GM21515 (cell line): Measurements from ENCODE around the gene SEZ6L.

Experiments used
- ATAC-seq: cut with Tn5 transposase; IDR thresholded peaks from one replicate; pipeline ENCODE4 v1.9.1; 2021; ENCODE audit not compliant: unreplicated experiment

The SEZ6L gene

DNA sequence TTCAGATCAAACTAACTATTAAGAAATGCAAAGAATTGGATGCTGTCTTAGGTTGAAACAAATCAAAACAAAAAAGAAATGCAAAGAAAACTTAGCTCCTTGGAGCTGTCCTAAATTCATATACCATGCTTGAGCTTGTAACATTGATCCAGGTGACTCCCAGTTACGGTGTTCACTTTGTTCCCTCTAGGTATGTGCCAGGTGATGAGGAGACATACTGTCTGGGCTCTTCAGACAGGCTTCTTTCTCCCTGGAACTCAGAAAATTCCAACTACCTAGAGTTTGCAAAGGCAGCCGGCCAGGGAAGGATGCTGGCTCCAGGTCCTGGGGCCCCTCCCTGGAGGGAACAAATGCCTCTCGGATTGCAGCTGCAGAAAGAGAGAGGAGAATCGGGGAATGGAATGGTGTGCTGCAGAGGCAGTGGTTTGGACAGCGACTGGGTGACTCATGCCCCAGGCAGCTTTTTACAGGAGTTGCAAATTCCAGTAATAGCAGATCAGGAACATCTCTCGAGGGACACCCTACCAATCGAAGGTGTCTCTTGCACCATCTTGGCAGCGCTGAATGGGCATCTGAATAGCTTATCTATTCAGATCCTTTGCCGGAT is 247.5 kb downstream of the SEZ6L start:
- no peak for ATAC-seq

- ATAC-seq: no peak
Measured at GRCh38 chr22:26417406-26417805, 248.1 kb downstream of the SEZ6L start.

DNA sequence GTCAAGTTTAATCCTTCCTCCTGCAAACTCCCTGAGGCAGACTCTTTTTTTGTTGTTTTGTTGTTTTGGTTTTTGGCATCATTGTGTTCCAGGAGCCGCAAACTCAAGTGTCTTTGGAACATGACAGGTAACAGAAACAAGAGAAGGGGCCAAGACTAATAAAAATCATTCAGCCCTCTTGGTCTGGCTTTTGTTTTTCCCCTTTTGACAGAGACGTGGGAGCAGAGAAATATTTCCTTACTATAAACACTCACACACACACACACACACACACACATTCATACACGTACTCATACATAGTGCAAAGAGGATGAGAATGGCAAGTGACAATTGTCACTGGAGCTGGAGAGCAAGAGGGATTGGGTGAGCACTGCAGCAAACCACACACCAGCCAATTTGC is 249.4 kb downstream of the SEZ6L start:
- ATAC-seq: no peak

DNA sequence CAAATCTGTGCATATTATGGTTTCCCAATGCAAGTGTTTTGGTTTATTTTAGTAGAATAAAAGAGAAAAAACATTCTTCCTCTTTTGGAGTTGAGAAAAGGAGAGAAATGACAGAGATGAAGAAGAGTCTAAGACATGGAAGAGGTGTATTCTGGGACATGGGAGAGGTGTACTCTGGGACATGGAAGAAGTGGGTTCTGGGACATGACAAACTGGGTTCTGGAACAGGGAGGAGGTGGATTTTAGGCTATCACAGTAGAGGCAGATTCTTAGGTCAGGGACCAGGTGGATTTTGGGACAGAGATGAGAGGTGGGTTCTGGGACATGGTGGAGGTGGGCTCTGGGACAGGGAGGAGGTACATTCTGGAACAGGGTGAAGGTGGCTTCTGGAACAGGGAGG is 257.7 kb downstream of the SEZ6L start:
- no peak for ATAC-seq

DNA sequence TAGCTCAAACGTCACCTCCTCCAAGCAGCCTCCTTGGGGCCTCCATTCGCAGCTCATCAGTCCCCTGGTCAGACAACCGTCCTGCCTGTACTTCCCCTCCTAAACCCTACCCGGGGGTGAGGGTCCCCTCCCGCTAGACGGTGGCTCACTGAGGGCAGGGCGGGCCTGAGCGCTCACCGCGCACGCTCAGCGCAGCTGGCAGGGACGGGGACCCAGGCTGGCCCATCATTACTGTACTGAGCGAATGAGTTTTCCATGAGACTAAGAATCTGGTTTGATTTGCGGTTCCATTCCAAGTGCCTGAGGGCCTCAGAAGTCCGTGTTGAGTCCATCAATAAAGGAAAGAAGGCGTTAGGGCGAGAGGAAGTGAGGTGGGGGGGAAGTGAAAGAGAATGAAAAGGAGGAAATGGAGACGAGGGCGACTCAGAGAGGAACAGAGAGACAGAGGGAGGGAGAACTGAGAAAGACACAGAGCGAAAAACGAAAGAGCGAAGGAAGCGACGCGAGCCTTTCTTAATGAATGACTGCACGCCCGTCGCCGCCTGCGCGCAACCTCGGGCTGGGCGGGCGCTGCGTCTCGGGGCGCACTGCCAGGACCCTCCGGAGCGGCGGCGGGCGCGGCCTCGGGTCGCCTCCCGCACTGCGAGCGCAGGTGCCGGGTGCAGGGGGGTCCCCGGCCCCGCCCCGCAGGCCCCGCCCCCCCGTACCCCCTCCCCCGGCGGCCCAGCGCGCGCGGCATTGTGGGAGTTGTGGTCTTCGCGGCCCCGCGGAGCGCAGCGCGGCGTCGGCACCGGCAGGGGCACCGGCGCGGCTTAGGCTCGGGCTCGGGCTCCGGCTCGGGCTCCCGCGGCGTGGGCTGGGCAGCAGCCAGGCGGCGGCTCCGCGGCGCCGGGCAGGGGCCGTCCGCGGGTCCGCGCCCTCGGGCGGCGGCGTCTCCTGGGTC is 259.5 kb downstream of the SEZ6L start, which contains the start of gene ASPHD2:
TSS of gene ASPHD2 (plus strand) at position 746 of the 943 bp plus-strand sequence. CDS start 4,356 bp downstream, outside the sequence.
- peak; percentile 63 for ATAC-seq

DNA sequence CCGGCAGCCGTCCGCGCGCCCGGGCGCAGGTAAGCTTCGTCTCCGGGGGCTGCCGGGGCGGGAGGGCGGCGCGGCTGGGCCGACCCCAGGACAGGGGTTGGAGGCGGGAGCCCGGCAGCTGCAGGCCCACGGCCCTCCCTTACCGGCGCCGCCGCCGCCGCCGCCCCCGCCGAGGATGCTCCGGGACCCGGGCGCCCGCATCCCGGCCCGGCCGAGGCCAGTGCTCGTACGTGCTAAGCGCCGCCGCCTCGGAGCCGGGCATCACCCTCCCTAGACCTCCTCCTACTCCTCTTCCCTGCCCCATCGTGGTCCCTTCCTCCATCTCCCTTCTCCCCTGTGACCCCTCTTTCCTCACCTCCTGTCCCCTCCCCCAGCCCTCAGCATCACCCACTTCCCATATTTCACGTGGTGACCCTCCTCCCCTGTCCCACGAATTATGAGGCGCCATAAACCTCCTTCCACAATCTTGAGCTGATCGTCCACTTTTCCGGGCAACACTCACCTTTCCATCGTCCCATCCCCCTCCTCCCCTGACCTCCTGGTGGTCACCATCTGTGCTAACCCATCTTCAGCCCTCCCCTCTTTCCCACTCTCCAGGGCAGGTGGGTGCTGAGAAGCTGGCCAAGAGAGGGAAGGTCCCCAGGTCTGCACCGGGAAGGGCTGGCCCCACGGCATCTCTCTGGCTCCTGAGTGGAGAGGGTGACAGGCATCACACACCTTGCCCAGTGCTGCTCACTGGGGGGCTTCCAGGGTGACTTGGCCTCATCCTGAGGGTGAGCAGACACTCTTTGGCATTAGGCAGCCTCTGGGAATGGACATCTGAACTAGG is 260.4 kb downstream of the SEZ6L start:
- ATAC-seq: no peak

GRCh38 chr22:26430600-26430999 is 261.3 kb downstream of the SEZ6L start:
- ATAC-seq: no peak

DNA sequence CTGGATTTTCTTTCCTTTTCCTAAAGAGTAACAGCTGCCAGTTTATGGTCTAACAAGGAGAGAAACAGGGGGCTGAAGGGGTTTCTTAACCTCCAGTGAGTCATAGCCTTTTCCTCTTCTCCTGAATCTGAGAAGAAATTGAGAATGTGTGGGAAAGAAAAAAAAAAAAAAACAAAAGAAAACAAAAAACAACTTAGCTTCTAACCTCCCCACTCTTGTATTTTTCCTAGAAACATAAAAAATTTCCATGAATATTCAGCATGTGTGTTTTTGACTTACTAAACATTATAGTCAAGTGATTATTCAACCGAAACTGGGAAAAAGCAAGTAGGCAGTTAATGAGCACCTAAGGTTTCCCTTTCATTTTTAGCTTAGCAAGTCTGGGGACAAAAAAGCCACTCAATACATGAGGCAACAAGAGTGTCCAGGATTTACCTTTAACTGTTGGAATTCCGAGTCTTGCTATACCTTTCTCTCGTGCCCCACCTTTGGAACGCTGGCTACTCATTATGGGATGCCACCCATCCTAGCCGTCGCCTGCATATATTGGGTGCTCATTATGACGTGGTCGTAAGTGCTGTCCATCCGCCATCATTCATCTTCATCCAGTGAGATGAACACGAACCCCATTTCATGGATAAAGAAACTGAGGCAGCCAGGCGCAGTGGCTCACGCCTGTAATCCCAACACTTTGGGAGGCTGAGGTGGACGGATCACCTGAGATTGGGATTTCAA is 262.2 kb downstream of the SEZ6L start:
- ATAC-seq: no peak

GRCh38 chr22:26432619-26433311 is 263.5 kb downstream of the SEZ6L start:
- no peak for ATAC-seq
